Stomach (tissue), 4 donors: ENCODE data around the gene THAP8.

ENCODE experiments used
- CTCF ChIP-seq, 7 experiments: fragments of 450-650 bp in 4 of 7; fragments of 200-600 bp in 3 of 7; sonication (generic) in 3 of 7; IDR thresholded peaks; one replicate each; pipeline ENCODE4 v1.5.1; 2016 to 2019; ENCODE audit warnings: antibody characterized with exemption in 7 of 7, control low read depth in 2 of 7, mild to moderate bottlenecking in 1 of 7
- EP300 ChIP-seq: sonication (generic); formaldehyde crosslinking; IDR thresholded peaks from one replicate; pipeline ENCODE4 v1.6.1; 2017; ENCODE audit warnings: antibody characterized with exemption

DNA sequence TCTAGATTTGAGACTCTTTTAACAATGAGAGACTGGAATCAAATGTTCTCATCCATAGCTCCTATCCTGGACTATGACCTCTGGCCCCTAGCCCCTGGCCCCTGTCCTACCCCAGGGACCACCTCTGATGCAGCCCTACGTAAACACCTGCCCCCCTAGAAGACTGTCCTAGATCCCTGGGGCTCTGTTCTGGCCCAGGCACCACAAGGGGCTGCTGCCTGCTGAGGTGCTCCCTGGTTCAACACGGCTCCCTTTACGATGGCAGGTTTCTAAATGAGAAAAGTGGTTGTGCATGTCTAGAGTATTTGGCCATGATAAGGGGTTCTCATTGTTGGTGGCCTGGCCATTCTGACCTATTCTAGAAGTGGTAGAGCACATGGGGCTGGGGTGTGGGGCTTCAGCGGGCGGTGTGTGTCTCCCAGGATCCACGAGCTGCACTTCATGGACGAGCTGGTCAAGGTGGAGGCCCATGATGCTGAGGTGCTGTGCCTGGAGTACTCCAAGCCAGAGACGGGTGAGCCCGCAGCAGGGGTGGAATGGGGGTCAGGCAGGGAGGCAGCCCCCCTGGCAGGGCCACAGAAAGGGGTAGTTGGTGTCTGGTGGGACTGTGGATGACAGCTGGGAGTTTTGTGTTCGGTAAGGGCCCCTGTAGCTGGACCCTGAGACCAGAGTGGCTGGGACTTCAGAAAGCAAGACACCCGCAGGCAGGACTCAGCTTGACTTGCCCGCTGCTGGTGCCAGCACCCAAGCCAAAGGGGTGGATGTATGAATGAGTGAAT, 30.3 kb upstream of the THAP8 start:
- no peak for TF ChIP-seq CTCF (IDR thresholded peaks at IDR 0.05)
- no peak for TF ChIP-seq EP300
